Erythroblast (primary cell): ENCODE measurements around the gene ATG10.

Source experiments
- GATA1 ChIP-seq: IDR thresholded peaks from 2 replicates; pipeline ENCODE4 v1.6.1; 2011; ENCODE audit warnings: low read depth, mild to moderate bottlenecking, control low read depth, low read length, moderate library complexity
- POLR2A ChIP-seq: IDR thresholded peaks from 2 replicates; pipeline ENCODE4 v1.6.1; 2011; ENCODE audit warnings: mild to moderate bottlenecking, low read length

DNA sequence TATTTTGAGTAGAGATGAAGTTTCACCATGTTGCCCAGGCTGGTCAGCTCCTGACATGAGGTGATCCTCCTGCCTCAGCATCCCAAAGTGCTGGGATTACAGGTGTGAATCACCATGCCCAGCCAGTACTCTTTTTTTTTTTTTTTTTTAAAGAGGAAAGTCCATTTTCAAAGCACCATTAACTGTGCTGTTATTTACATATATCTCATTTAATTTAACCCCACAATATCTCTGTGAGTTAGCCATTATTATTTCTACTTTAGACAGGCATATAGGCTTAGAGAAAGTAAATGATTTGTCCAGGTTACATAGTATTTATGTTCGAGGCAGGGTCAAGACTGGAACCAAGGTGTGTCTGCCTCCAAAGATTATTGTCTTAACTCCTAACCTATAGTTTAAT, 50.7 kb downstream of the ATG10 start:
- TF ChIP-seq GATA1: no peak
- no peak for TF ChIP-seq POLR2A
